Adrenal gland (tissue), 12 donors: ENCODE measurements around the gene ACVR1C. TPM values are rescaled to one million over a fixed set of nuclear protein-coding genes. Genes with fewer than 3 reads are reported as not detected.

Experiments
- DNase-seq, 7 donors: peaks; one replicate each; pipeline ENCODE4 v3.0.0-alpha.2; 2019 to 2020
- H3K27ac ChIP-seq, 5 donors: fragments of 200-600 bp; sonication (generic) in 4 of 5; 1 replicate in 3 of 5; 2 replicates in 2 of 5; pipeline versions ENCODE4 v1.5.1 to v1.8.0; 2016 to 2020; ENCODE audit warnings: mild to moderate bottlenecking in 1 of 5
- H3K27me3 ChIP-seq: fragments of 200-600 bp; 2 replicates; pipeline ENCODE4 v1.8.0; 2021
- H3K36me3 ChIP-seq, 2 donors: fragments of 200-600 bp; replicated peaks in 1 of 2; 1 replicate in 1 of 2; 2 replicates in 1 of 2; pipeline versions ENCODE4 v1.5.1 to v1.8.0; 2018 to 2022
- H3K4me1 ChIP-seq, 2 donors: fragments of 200-600 bp; replicated peaks in 1 of 2; 1 replicate in 1 of 2; 2 replicates in 1 of 2; pipeline versions ENCODE4 v1.5.1 to v1.8.0; 2018 to 2021
- H3K4me3 ChIP-seq, 4 donors: fragments of 200-600 bp; sonication (generic) in 3 of 4; one replicate each; pipeline ENCODE4 v1.5.1; 2016 to 2018
- H3K9me3 ChIP-seq, 3 donors: fragments of 200-600 bp; sonication (generic) in 1 of 3; replicated peaks in 1 of 3; 1 replicate in 2 of 3; 2 replicates in 1 of 3; pipeline versions ENCODE4 v1.5.1 to v1.8.0; 2016 to 2021
- POLR2A ChIP-seq, 2 donors: fragments of 450-650 bp; IDR thresholded peaks; one replicate each; pipeline ENCODE4 v1.6.1; 2017; ENCODE audit warnings: antibody characterized with exemption in 2 of 2, mild to moderate bottlenecking in 2 of 2, moderate library complexity in 1 of 2
- WGBS, 4 donors: extraction: QIAGEN DNeasy Blood & Tissue Kit in 2 of 4; methylation state at CpG; one replicate each; pipeline versions ENCODE4 v1.1.5 to v1.1.7; 2013 to 2017; 5-methylcytosine and 5-hydroxymethylcytosine counted together
- intact Hi-C, 2 donors: fragments of 100-400 bp; cut with DNase I; formaldehyde crosslinking; loops; one replicate each; pipeline versions ENCODE4 v1.14.1 to v1.15.0; 2022 to 2023
- polyA plus RNA-seq, 3 donors: library from polyadenylated mRNA; stranded (reverse); fragments of 200-250 nt in 2 of 3; fragments of 350-450 nt in 1 of 3; fragmentation: Illumina TruSeq in 1 of 3; extraction: RNeasy Lipid Tissue Mini Kit (QIAGEN cat#74804) in 1 of 3; gene quantifications; one replicate each; pipeline ENCODE4 v1.2.3, GENCODE V29; 2013 to 2014
- total RNA-seq, 9 donors: library from RNA; depleted of rRNA in 4 of 9; stranded (reverse); fragments of >200 nt in 4 of 9; fragments of 120-200 nt in 1 of 9; fragmentation: NEBNext Ultra II Directional in 1 of 9; extraction: Animal tissue kit (Norgen Biotek cat#: 25700) in 1 of 9; gene quantifications; one replicate each; pipeline versions ENCODE4 v1.1.0 to v1.2.4, GENCODE V29; 2013 to 2023
- TF ChIP-seq, protein P1 (sequence below), 6 experiments: fragments of 450-650 bp in 4 of 6; fragments of 200-600 bp in 2 of 6; sonication (generic) in 1 of 6; IDR thresholded peaks; 1 replicate in 5 of 6; 2 replicates in 1 of 6; pipeline versions ENCODE4 v1.5.1 to v1.8.0; 2016 to 2021; ENCODE audit warnings: antibody characterized with exemption in 6 of 6, mild to moderate bottlenecking in 2 of 6, moderate library complexity in 1 of 6
- donor health status: healthy with polysubstance abuse.
- donor health status: Bipolar disorder and iron deficiency.
- donor health status: DM: yes; HTN: yes; CAD: no.
- donor health status: DM: no; HTN: no; CAD: no.
- donor health status: DM: no; HTN: no; CAD: no.
- donor health status: DM: yes; HTN: yes; CAD: no.

ACVR1C gene
- total and polyA plus RNA-seq, 12 donors: 0.18 to 4.8 (median 1.0) TPM; not detected in 2

DNA sequence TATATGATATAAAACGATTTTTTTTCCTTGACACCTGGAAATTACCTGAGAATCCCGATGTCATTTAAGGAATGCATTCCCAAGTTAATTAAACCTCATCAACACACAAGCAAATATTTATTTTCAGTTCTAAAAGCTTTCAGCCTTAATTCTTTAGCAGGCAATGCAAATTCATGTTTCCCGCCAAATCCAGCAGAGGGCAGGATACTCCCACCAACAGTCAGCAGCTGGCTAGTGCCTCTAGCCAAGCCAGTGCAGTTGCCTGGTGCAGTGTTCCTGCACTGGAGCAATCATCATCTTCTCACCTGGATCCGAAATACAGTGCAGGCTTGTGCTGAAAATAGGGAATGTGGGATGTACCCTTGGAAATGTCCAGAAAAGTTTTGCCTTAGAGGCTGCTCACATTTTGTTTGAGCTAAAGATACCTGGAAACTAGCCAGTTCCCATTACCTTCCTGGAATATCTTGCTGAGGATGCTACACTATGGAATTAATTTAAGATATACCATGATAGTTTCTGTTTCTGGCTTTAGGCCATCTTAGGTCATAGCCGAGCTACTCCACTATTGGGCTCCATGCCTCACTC is 136.4 kb downstream of the ACVR1C start:
- intact Hi-C loops: loop anchor here in 1 of 2 donors (5.0 to 10.0 kb wide), 2 partner anchors 283 to 515 kb away; no protein-coding TSS in a partner anchor
- TF ChIP-seq POLR2A (IDR thresholded peaks at IDR 0.05): no peak
- TF ChIP-seq, protein P1, sequence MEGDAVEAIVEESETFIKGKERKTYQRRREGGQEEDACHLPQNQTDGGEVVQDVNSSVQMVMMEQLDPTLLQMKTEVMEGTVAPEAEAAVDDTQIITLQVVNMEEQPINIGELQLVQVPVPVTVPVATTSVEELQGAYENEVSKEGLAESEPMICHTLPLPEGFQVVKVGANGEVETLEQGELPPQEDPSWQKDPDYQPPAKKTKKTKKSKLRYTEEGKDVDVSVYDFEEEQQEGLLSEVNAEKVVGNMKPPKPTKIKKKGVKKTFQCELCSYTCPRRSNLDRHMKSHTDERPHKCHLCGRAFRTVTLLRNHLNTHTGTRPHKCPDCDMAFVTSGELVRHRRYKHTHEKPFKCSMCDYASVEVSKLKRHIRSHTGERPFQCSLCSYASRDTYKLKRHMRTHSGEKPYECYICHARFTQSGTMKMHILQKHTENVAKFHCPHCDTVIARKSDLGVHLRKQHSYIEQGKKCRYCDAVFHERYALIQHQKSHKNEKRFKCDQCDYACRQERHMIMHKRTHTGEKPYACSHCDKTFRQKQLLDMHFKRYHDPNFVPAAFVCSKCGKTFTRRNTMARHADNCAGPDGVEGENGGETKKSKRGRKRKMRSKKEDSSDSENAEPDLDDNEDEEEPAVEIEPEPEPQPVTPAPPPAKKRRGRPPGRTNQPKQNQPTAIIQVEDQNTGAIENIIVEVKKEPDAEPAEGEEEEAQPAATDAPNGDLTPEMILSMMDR (IDR thresholded peaks at IDR 0.05): peak; percentile 42 to 66 (median 56)
- Histone ChIP-seq H3K4me1 (no peaks in the 10 kb centered on the region), H3K27me3 (peaks cover 4% of the 10 kb centered on the region), H3K9me3 (no peaks in the 10 kb centered on the region), H3K4me3 (no peak overlapping the region), H3K27ac (no peak overlapping the region), H3K36me3 (no peaks in the 10 kb centered on the region)
- DNase-seq: peak; percentile 44 to 85 (median 63)
- whole genome bisulfite sequencing, 4 donors: 12 to 20% (median 16%) methylated on average over 5 of the region's 5 CpGs

DNA sequence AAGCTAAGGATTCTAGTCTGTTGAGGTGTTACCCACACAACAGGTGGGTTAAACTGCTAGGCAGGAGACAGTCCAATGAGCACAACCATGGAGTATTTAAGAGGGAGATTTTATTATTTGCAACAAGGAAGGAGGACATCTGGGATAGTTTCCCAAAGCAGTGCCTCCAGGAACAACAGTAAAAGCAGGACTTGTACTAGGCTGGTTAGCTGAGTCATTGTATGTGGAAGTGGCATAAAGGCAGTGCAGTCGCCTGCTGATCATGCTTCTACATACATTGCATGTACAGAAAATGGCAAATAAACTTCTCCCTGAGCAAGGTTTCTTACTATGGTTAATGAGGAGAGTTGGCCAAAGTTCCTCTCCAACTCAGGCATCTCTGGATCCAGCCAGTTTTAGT is 138.7 kb downstream of the ACVR1C start:
- intact Hi-C loops: loop anchor here (5.0 to 10.0 kb wide), 3 partner anchors 285 to 525 kb away; no protein-coding TSS in a partner anchor
- Histone ChIP-seq H3K9me3 (no peaks in the 10 kb centered on the region), H3K4me3 (no peak overlapping the region), H3K27ac (no peak overlapping the region), H3K4me1 (no peaks in the 10 kb centered on the region), H3K27me3 (peaks cover 4% of the 10 kb centered on the region), H3K36me3 (no peaks in the 10 kb centered on the region)
- 25 to 57% (median 36%) methylated on average over 1 of the region's 1 CpG for whole genome bisulfite sequencing, 4 donors
- no peak for DNase-seq
- no peak for TF ChIP-seq POLR2A (IDR thresholded peaks at IDR 0.05)
- TF ChIP-seq, protein P1 (IDR thresholded peaks at IDR 0.05): no peak

- Histone ChIP-seq H3K36me3 (no peaks in the 10 kb centered on the region), H3K27ac (no peak overlapping the region), H3K27me3 (peaks cover 4% of the 10 kb centered on the region), H3K4me3 (no peak overlapping the region), H3K9me3 (no peaks in the 10 kb centered on the region), H3K4me1 (no peaks in the 10 kb centered on the region)
- DNase-seq: no peak
- WGBS, 4 donors: 38 to 52% (median 41%) methylated on average over 3 of the region's 3 CpGs
- TF ChIP-seq POLR2A (IDR thresholded peaks at IDR 0.05): no peak
- intact Hi-C loops: loop anchor here in 1 of 2 donors (10.0 kb wide), 1 partner anchor 526 kb away; no protein-coding TSS in a partner anchor
Measured at GRCh38 chr2:157488877-157489276, 139.8 kb downstream of the ACVR1C start.

- intact Hi-C loops: loop anchor here in 1 of 2 donors (10.0 kb wide), 1 partner anchor 527 kb away; no protein-coding TSS in a partner anchor
- WGBS, 4 donors: 57 to 67% (median 62%) methylated on average over 3 of the region's 3 CpGs
- no peaks in the 10 kb centered on the region for H3K9me3 ChIP-seq
- H3K36me3 ChIP-seq: no peaks in the 10 kb centered on the region
- no peak overlapping the region for H3K27ac ChIP-seq
- peaks cover 4% of the 10 kb centered on the region for H3K27me3 ChIP-seq
- no peak overlapping the region for H3K4me3 ChIP-seq
- H3K4me1 ChIP-seq: no peaks in the 10 kb centered on the region
- TF ChIP-seq, protein P1 (IDR thresholded peaks at IDR 0.05): no peak
- TF ChIP-seq POLR2A (IDR thresholded peaks at IDR 0.05): no peak
- no peak for DNase-seq
Measured at GRCh38 chr2:157487747-157488146, 140.9 kb downstream of the ACVR1C start.

- no peaks in the 10 kb centered on the region for H3K9me3 ChIP-seq
- H3K4me3 ChIP-seq: no peak overlapping the region
- WGBS, 4 donors: 59 to 74% (median 71%) methylated on average over 1 of the region's 1 CpG
- TF ChIP-seq POLR2A (IDR thresholded peaks at IDR 0.05): no peak
- TF ChIP-seq, protein P1 (IDR thresholded peaks at IDR 0.05): no peak
- DNase-seq: no peak
- no peak overlapping the region for H3K27ac ChIP-seq
- no peaks in the 10 kb centered on the region for H3K36me3 ChIP-seq
- no peaks in the 10 kb centered on the region for H3K4me1 ChIP-seq
- intact Hi-C loops: loop anchor here in 1 of 2 donors (10.0 kb wide), 1 partner anchor 528 kb away; no protein-coding TSS in a partner anchor
- H3K27me3 ChIP-seq: peaks cover 4% of the 10 kb centered on the region
Measured at GRCh38 chr2:157487271-157487610, 141.4 kb downstream of the ACVR1C start.
